ENCODE data around the gene BTBD18.

GRCh38 chr11:57700425-57700824, 51.2 kb downstream of the BTBD18 start:
- no peak for TF ChIP-seq POLR2A (IDR thresholded peaks at IDR 0.05; ENCODE audit: low read depth, low read length)
- no peak for TF ChIP-seq TAF1 (IDR thresholded peaks at IDR 0.05; ENCODE audit: borderline replicate concordance, low read depth, low read length)
